PC-9 (cell line): ENCODE results near the gene RICTOR.

Experiments
- EZH2 ChIP-seq: fragments of 200-600 bp; sonication (generic); IDR thresholded peaks from 2 replicates; pipeline ENCODE4 v1.8.0; 2017; ENCODE audit warnings: antibody characterized with exemption, low read depth
- TF ChIP-seq, protein P1 (sequence below): fragments of 200-600 bp; sonication (generic); conservative IDR thresholded peaks from 2 replicates; pipeline ENCODE4 v1.6.1; 2017; ENCODE audit warnings: mixed run types, antibody characterized with exemption, mild to moderate bottlenecking, moderate library complexity

DNA sequence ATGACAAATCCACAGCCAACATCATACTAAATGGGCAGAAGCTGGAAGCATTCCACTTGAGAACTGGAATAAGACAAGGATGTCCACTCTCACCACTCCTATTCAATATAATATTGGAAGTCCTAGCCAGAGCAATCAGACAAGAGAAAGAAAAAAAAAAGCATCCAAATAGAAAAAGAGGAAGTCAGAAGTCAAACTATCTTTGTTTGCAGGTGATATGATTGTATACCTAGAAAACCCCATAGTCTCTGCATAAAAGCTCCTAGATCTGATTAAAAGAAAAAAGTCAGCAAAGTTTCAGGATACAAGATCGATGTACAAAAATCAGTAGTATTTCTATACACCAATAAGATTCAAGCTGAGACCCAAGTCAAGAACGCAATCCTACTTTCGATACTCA lies 162.3 kb downstream of the RICTOR start:
- TF ChIP-seq, protein P1, sequence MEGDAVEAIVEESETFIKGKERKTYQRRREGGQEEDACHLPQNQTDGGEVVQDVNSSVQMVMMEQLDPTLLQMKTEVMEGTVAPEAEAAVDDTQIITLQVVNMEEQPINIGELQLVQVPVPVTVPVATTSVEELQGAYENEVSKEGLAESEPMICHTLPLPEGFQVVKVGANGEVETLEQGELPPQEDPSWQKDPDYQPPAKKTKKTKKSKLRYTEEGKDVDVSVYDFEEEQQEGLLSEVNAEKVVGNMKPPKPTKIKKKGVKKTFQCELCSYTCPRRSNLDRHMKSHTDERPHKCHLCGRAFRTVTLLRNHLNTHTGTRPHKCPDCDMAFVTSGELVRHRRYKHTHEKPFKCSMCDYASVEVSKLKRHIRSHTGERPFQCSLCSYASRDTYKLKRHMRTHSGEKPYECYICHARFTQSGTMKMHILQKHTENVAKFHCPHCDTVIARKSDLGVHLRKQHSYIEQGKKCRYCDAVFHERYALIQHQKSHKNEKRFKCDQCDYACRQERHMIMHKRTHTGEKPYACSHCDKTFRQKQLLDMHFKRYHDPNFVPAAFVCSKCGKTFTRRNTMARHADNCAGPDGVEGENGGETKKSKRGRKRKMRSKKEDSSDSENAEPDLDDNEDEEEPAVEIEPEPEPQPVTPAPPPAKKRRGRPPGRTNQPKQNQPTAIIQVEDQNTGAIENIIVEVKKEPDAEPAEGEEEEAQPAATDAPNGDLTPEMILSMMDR = no peak
- TF ChIP-seq EZH2 = no peak
